Mesodermal cell (in vitro differentiated cells): ENCODE results near the gene LARGE1.

ENCODE experiments used
- H3K27ac ChIP-seq: 2 replicates; pipeline ENCODE4 v1.7.0; 2013; ENCODE audit warnings: mild to moderate bottlenecking, low read depth, low read length, moderate library complexity; ENCODE audit not compliant: severe bottlenecking
- H3K36me3 ChIP-seq: 2 replicates; pipeline ENCODE4 v1.7.1; 2013; ENCODE audit warnings: mild to moderate bottlenecking, low read length, moderate library complexity; ENCODE audit not compliant: control insufficient read depth, insufficient read depth
- H3K4me1 ChIP-seq: one replicate; pipeline ENCODE4 v1.7.1; 2013; ENCODE audit warnings: mild to moderate bottlenecking, low read length; ENCODE audit not compliant: insufficient read depth, control insufficient read depth, poor library complexity, severe bottlenecking
- H3K4me3 ChIP-seq: 2 replicates; pipeline ENCODE4 v1.7.0; 2013; ENCODE audit warnings: low read length, control low read depth, mild to moderate bottlenecking; ENCODE audit not compliant: insufficient read depth, poor library complexity, severe bottlenecking; ENCODE audit errors: extremely low read depth
- H3K9me3 ChIP-seq: 2 replicates; pipeline ENCODE4 v1.7.1; 2013; ENCODE audit warnings: mild to moderate bottlenecking, low read length, moderate library complexity; ENCODE audit not compliant: control insufficient read depth
- WGBS, 2 experiments: methylation state at CpG; one replicate each; pipeline ENCODE4 v1.1.5; 2013; ENCODE audit warnings: missing lambda C conversion rate in 2 of 2; ENCODE audit not compliant: insufficient coverage in 2 of 2; 5-methylcytosine and 5-hydroxymethylcytosine counted together

LARGE1 gene

GRCh38 chr22:33440756-33441155 is 479.5 kb downstream of the LARGE1 start:
- 87 to 100% methylated on average over 4 of the region's 4 CpGs for WGBS, 2 experiments
- no peak overlapping the region for H3K4me3 ChIP-seq
- H3K4me1 ChIP-seq: no peaks in the 10 kb centered on the region
- no peaks in the 10 kb centered on the region for H3K36me3 ChIP-seq
- no peak overlapping the region for H3K27ac ChIP-seq
- no peaks in the 10 kb centered on the region for H3K9me3 ChIP-seq

- H3K36me3 ChIP-seq: no peaks in the 10 kb centered on the region
- H3K4me3 ChIP-seq: no peak overlapping the region
- H3K4me1 ChIP-seq: no peaks in the 10 kb centered on the region
- no peaks in the 10 kb centered on the region for H3K9me3 ChIP-seq
- no peak overlapping the region for H3K27ac ChIP-seq
- WGBS, 2 experiments: 89 to 100% methylated on average over 4 to 5 of the region's 7 CpGs
These were observed 482.0 kb downstream of the LARGE1 start for GRCh38 chr22:33438273-33438672.

GRCh38 chr22:33431300-33431699 is 489.0 kb downstream of the LARGE1 start:
- H3K36me3 ChIP-seq: peaks cover 11% of the 10 kb centered on the region
- H3K4me3 ChIP-seq: no peak overlapping the region
- 80 to 95% methylated on average over 1 to 2 of the region's 3 CpGs for WGBS, 2 experiments
- H3K27ac ChIP-seq: no peak overlapping the region
- H3K4me1 ChIP-seq: no peaks in the 10 kb centered on the region
- no peaks in the 10 kb centered on the region for H3K9me3 ChIP-seq

GRCh38 chr22:33429281-33429680 is 491.0 kb downstream of the LARGE1 start:
- H3K4me1 ChIP-seq: no peaks in the 10 kb centered on the region
- 91% methylated on average over 3 of the region's 7 CpGs; no CpG with 5 or more reads in 1 of the 2 experiments for WGBS, 2 experiments
- no peak overlapping the region for H3K4me3 ChIP-seq
- no peak overlapping the region for H3K27ac ChIP-seq
- H3K9me3 ChIP-seq: no peaks in the 10 kb centered on the region
- H3K36me3 ChIP-seq: peaks cover 16% of the 10 kb centered on the region

GRCh38 chr22:33427461-33427860 is 492.8 kb downstream of the LARGE1 start:
- Histone ChIP-seq H3K9me3 (no peaks in the 10 kb centered on the region), H3K4me3 (no peak overlapping the region), H3K4me1 (no peaks in the 10 kb centered on the region), H3K27ac (no peak overlapping the region), H3K36me3 (peaks cover 14% of the 10 kb centered on the region)
- WGBS, 2 experiments: 83 to 94% methylated on average over 2 to 6 of the region's 6 CpGs

- WGBS, 2 experiments: 80 to 89% methylated on average over 2 to 3 of the region's 3 CpGs
These were observed 493.8 kb downstream of the LARGE1 start for GRCh38 chr22:33426451-33426850.

GRCh38 chr22:33421859-33422258 is 498.4 kb downstream of the LARGE1 start:
- no peaks in the 10 kb centered on the region for H3K4me1 ChIP-seq
- 88 to 100% methylated on average over 2 of the region's 3 CpGs for WGBS, 2 experiments
- H3K36me3 ChIP-seq: peaks cover 14% of the 10 kb centered on the region
- no peak overlapping the region for H3K27ac ChIP-seq
- no peaks in the 10 kb centered on the region for H3K9me3 ChIP-seq
- H3K4me3 ChIP-seq: no peak overlapping the region

More at GRCh38 chr22:33426451-33426850, 493.8 kb downstream of the LARGE1 start:
- H3K36me3 ChIP-seq: peaks cover 19% of the 10 kb centered on the region
- H3K4me3 ChIP-seq: no peak overlapping the region
- no peaks in the 10 kb centered on the region for H3K4me1 ChIP-seq
- no peak overlapping the region for H3K27ac ChIP-seq
- H3K9me3 ChIP-seq: no peaks in the 10 kb centered on the region

- H3K27ac ChIP-seq: no peak overlapping the region
- H3K36me3 ChIP-seq: peaks cover 8% of the 10 kb centered on the region
- H3K4me3 ChIP-seq: no peak overlapping the region
- H3K4me1 ChIP-seq: no peaks in the 10 kb centered on the region
- 96 to 100% methylated on average over 3 to 5 of the region's 5 CpGs for WGBS, 2 experiments
- no peaks in the 10 kb centered on the region for H3K9me3 ChIP-seq
These were observed 501.8 kb downstream of the LARGE1 start for GRCh38 chr22:33418484-33418883.

GRCh38 chr22:33415401-33415800 is 504.9 kb downstream of the LARGE1 start:
- WGBS, 2 experiments: 100% methylated on average over 3 of the region's 3 CpGs

GRCh38 chr22:33409079-33409478 is 511.2 kb downstream of the LARGE1 start:
- no peak overlapping the region for H3K27ac ChIP-seq

More at GRCh38 chr22:33415401-33415800, 504.9 kb downstream of the LARGE1 start:
- Histone ChIP-seq H3K9me3 (no peaks in the 10 kb centered on the region), H3K36me3 (no peaks in the 10 kb centered on the region), H3K27ac (no peak overlapping the region), H3K4me1 (no peaks in the 10 kb centered on the region), H3K4me3 (no peak overlapping the region)

GRCh38 chr22:33405194-33405593 is 515.1 kb downstream of the LARGE1 start:
- H3K4me1 ChIP-seq: no peaks in the 10 kb centered on the region
- no peaks in the 10 kb centered on the region for H3K9me3 ChIP-seq
- no peak overlapping the region for H3K4me3 ChIP-seq
- no peak overlapping the region for H3K27ac ChIP-seq
- H3K36me3 ChIP-seq: peaks cover 6% of the 10 kb centered on the region
- 100% methylated on average over 1 of the region's 3 CpGs for WGBS, 2 experiments

More at GRCh38 chr22:33409079-33409478, 511.2 kb downstream of the LARGE1 start:
- H3K9me3 ChIP-seq: no peaks in the 10 kb centered on the region
- no peaks in the 10 kb centered on the region for H3K36me3 ChIP-seq
- 87 to 100% methylated on average over 2 of the region's 2 CpGs for WGBS, 2 experiments
- no peak overlapping the region for H3K4me3 ChIP-seq
- no peaks in the 10 kb centered on the region for H3K4me1 ChIP-seq
